Body of pancreas (tissue), 4 donors: Measurements from ENCODE around the gene P2RX3.

Experiments
- CTCF ChIP-seq, 7 experiments: fragments of 450-650 bp in 4 of 7; fragments of 200-600 bp in 3 of 7; sonication (generic) in 3 of 7; IDR thresholded peaks; one replicate each; pipeline ENCODE4 v1.5.1; 2016 to 2019; ENCODE audit warnings: antibody characterized with exemption in 7 of 7
- POLR2A ChIP-seq, 3 donors: fragments of 450-650 bp; IDR thresholded peaks; one replicate each; pipeline ENCODE4 v1.6.1; 2016; ENCODE audit warnings: antibody characterized with exemption in 3 of 3, mild to moderate bottlenecking in 2 of 3

- TF ChIP-seq POLR2A (IDR thresholded peaks at IDR 0.05): no peak
- no peak for TF ChIP-seq CTCF (IDR thresholded peaks at IDR 0.05)
These were observed 40.0 kb downstream of the P2RX3 start for GRCh38 chr11:57378186-57378585.
